Pancreas (tissue), 10 donors: ENCODE measurements around the gene TMTC2. TPM values are rescaled to one million over a fixed set of nuclear protein-coding genes. Genes with fewer than 3 reads are reported as not detected.
"Not testable (repeated sequence)": the region's sequence is repeated elsewhere in the genome, so short reads cannot be mapped to it uniquely, and the experiment has no call there.

Experiments
- ATAC-seq, 4 donors: fragments of 200-7000 bp; cut with Tn5 transposase; one replicate each; pipeline versions ENCODE4 v1.8.0 to v1.9.1; 2020; ENCODE audit warnings: mild to moderate bottlenecking in 4 of 4, moderate library complexity in 4 of 4
- DNase-seq, 6 donors: peaks; one replicate each; pipeline ENCODE4 v3.0.0-alpha.2; 2020
- FAIRE-seq: peaks from 2 replicates; lab custom pipeline; 2012; peaks lifted over from hg19 to GRCh38; lab: Jason Lieb, UNC
- H3K27ac ChIP-seq, 4 donors: fragments of 200-600 bp; sonication (generic); 1 replicate in 3 of 4; 2 replicates in 1 of 4; pipeline versions ENCODE4 v1.5.0 to v1.8.0; 2020
- H3K27me3 ChIP-seq, 4 donors: fragments of 200-600 bp; one replicate each; pipeline ENCODE4 v1.8.0; 2021
- H3K36me3 ChIP-seq, 3 donors: fragments of 200-600 bp; sonication (generic) in 1 of 3; one replicate each; pipeline versions ENCODE4 v1.5.0 to v1.8.0; 2020 to 2021
- H3K4me1 ChIP-seq, 3 donors: fragments of 200-600 bp; one replicate each; pipeline ENCODE4 v1.8.0; 2021
- H3K4me3 ChIP-seq, 4 donors: fragments of 200-600 bp; sonication (generic) in 2 of 4; one replicate each; pipeline versions ENCODE4 v1.5.0 to v1.8.0; 2020 to 2021
- H3K9me3 ChIP-seq, 4 donors: fragments of 200-600 bp; one replicate each; pipeline ENCODE4 v1.8.0; 2021
- CTCF ChIP-seq, 4 donors: fragments of 200-600 bp; sonication (generic) in 3 of 4; IDR thresholded peaks; one replicate each; pipeline versions ENCODE4 v1.5.0 to v1.8.0; 2021; ENCODE audit warnings: antibody characterized with exemption in 4 of 4
- WGBS, 2 donors: extraction: QIAGEN DNeasy Blood & Tissue Kit; methylation state at CpG; one replicate each; pipeline ENCODE4 v1.1.7; 2013; 5-methylcytosine and 5-hydroxymethylcytosine counted together
- intact Hi-C, 3 donors: fragments of 100-400 bp; cut with DNase I; formaldehyde crosslinking; loops; one replicate each; pipeline versions ENCODE4 v1.11.1 to v1.14.2; 2022
- polyA plus RNA-seq, 2 donors: library from polyadenylated mRNA; stranded (reverse); fragments of 200-250 nt; gene quantifications; one replicate each; pipeline ENCODE4 v1.2.3, GENCODE V29; 2013
- total RNA-seq, 6 donors: library from RNA; stranded (reverse); fragmentation: NEBNext Ultra II Directional in 4 of 6; extraction: Animal tissue kit (Norgen Biotek cat#: 25700) in 4 of 6; gene quantifications; one replicate each; pipeline versions ENCODE4 v1.2.1 to v1.2.4, GENCODE V29; 2021 to 2023
- donor health status: healthy with polysubstance abuse.
- donor health status: DM: no; HTN: no; CAD: no; lungs with moderate emphysema.
- donor health status: DM: no; HTN: no; CAD: no.
- donor health status: control.
- donor health status: control.
- donor health status: Bipolar disorder and iron deficiency.
- donor health status: DM: yes; HTN: yes; CAD: no.
- donor health status: DM: no; HTN: no; CAD: no.
- donor health status: DM: no; HTN: no; CAD: no.
- donor health status: DM: yes; HTN: yes; CAD: no.

The TMTC2 gene
- total and polyA plus RNA-seq, 8 donors: 5.3 to 14.4 (median 6.4) TPM

- no peaks in the 10 kb centered on the region for H3K9me3 ChIP-seq
- H3K27ac ChIP-seq: no peak overlapping the region
- no peaks in the 10 kb centered on the region for H3K4me1 ChIP-seq
- ATAC-seq: no peak
- intact Hi-C loops: no loop called here
- H3K27me3 ChIP-seq: no peaks in the 10 kb centered on the region
- H3K36me3 ChIP-seq: no peaks in the 10 kb centered on the region
- FAIRE-seq: no peak
- 40 to 59% methylated on average over 1 of the region's 1 CpG for WGBS, 2 donors
- H3K4me3 ChIP-seq: no peak overlapping the region
- TF ChIP-seq CTCF (IDR thresholded peaks at IDR 0.05): no peak
- DNase-seq: no peak
These were observed 423.7 kb downstream of the TMTC2 start for GRCh38 chr12:83110424-83110823.

GRCh38 chr12:83113945-83114344 is 427.2 kb downstream of the TMTC2 start:
- WGBS, 2 donors: 90 to 91% methylated on average over 4 of the region's 4 CpGs
- no peaks in the 10 kb centered on the region for H3K36me3 ChIP-seq
- no peak overlapping the region for H3K4me3 ChIP-seq
- intact Hi-C loops: no loop called here
- DNase-seq: no peak
- no peak for TF ChIP-seq CTCF (IDR thresholded peaks at IDR 0.05)
- no peaks in the 10 kb centered on the region for H3K9me3 ChIP-seq
- no peak for FAIRE-seq
- no peaks in the 10 kb centered on the region for H3K4me1 ChIP-seq
- H3K27ac ChIP-seq: no peak overlapping the region
- no peak for ATAC-seq
- H3K27me3 ChIP-seq: no peaks in the 10 kb centered on the region

- Histone ChIP-seq H3K4me1 (no peaks in the 10 kb centered on the region), H3K9me3 (no peaks in the 10 kb centered on the region), H3K4me3 (no peak overlapping the region), H3K36me3 (no peaks in the 10 kb centered on the region), H3K27ac (no peak overlapping the region), H3K27me3 (no peaks in the 10 kb centered on the region)
- no peak for DNase-seq
- 77 to 79% methylated on average over 4 of the region's 4 CpGs for WGBS, 2 donors
- ATAC-seq: no peak
- intact Hi-C loops: no loop called here
- TF ChIP-seq CTCF (IDR thresholded peaks at IDR 0.05): no peak
- FAIRE-seq: no peak
These were observed 428.3 kb downstream of the TMTC2 start for GRCh38 chr12:83114966-83115365.

- H3K9me3 ChIP-seq, intact Hi-C loops, DNase-seq, H3K27me3 ChIP-seq, H3K4me3 ChIP-seq, H3K27ac ChIP-seq, FAIRE-seq, H3K4me1 ChIP-seq, H3K36me3 ChIP-seq, ATAC-seq: not testable (repeated sequence)
- WGBS, 2 donors: 89 to 93% methylated on average over 3 of the region's 3 CpGs
These were observed 431.2 kb downstream of the TMTC2 start for GRCh38 chr12:83117926-83118325.

- no peaks in the 10 kb centered on the region for H3K27me3 ChIP-seq
- no peaks in the 10 kb centered on the region for H3K36me3 ChIP-seq
- TF ChIP-seq CTCF (IDR thresholded peaks at IDR 0.05): no peak
- no peaks in the 10 kb centered on the region for H3K9me3 ChIP-seq
- H3K27ac ChIP-seq: no peak overlapping the region
- WGBS, 2 donors: 91 to 93% methylated on average over 15 of the region's 15 CpGs
- H3K4me1 ChIP-seq: no peaks in the 10 kb centered on the region
- FAIRE-seq: no peak
- H3K4me3 ChIP-seq: no peak overlapping the region
- intact Hi-C loops: no loop called here
- ATAC-seq: peak in 1 of 4 donors; percentile 20
- DNase-seq: no peak
These were observed 435.4 kb downstream of the TMTC2 start for GRCh38 chr12:83121897-83122622.
